GM12891 (cell line): ENCODE measurements around the gene PPFIBP2.

Experiments
- PAX5 ChIP-seq: IDR thresholded peaks from 2 replicates; pipeline ENCODE4 v1.6.1; 2011; ENCODE audit warnings: low read length, moderate library complexity, mild to moderate bottlenecking; ENCODE audit not compliant: insufficient read depth, severe bottlenecking
- POLR2A ChIP-seq: IDR thresholded peaks from 2 replicates; pipeline ENCODE4 v1.6.1; 2011; ENCODE audit warnings: low read depth, low read length, control low read depth
- POLR2AphosphoS5 ChIP-seq: IDR thresholded peaks from 2 replicates; pipeline ENCODE4 v1.6.1; 2011; ENCODE audit warnings: low read depth, low read length, control low read depth
- SPI1 ChIP-seq: IDR thresholded peaks from 2 replicates; pipeline ENCODE4 v1.6.1; 2011; ENCODE audit warnings: low read depth, low read length, control low read depth
- TAF1 ChIP-seq: IDR thresholded peaks from 2 replicates; pipeline ENCODE4 v1.6.1; 2011; ENCODE audit warnings: low read depth, low read length, control low read depth

DNA sequence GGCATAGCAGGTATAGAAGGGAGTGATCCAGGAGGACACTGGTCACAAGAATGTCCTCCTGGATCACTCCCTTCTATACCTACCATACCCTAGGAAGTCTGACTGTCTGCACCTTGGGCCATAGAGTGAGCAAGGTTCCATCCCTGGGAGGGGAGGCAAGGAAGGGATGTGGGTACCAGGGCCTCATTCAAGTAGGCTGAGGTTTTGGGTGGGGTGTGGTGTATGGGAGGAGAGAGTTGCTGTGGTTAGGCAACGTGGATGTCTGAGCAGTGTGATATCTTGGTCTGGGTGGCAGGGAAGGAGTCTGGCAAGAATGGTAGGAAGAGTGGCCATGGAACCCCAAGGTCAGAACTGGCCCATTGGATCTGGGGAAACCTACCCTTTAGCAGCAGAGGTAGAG is 13.2 kb downstream of the PPFIBP2 start:
- TF ChIP-seq POLR2A (no peak), POLR2AphosphoS5 (no peak), SPI1 (no peak), TAF1 (no peak), PAX5 (no peak)
